Endothelial cell of umbilical vein (primary cell): Measurements from ENCODE around the gene CTLA4. TPM values are rescaled to one million over a fixed set of nuclear protein-coding genes. Genes with fewer than 3 reads are reported as not detected.

Experiments used
- BruUV-seq: library from RNA; stranded (reverse); fragments of 400-500 nt; replicated peaks from 2 replicates; lab custom pipeline; 2021; lab: Mats Ljungman, UMichigan
- CTCF ChIA-PET: fragments of 300-600, 350-600 bp; sonication (Branson Sonifier 250); formaldehyde crosslinking; loops from one replicate; lab custom pipeline; 2021; ENCODE audit warnings: antibody characterized with exemption, inconsistent platforms; lab: Charles Lee
- POLR2A ChIA-PET: fragments of 300-600, 350-600 bp; sonication (Branson Sonifier 250); formaldehyde crosslinking; loops from one replicate; lab custom pipeline; 2021; ENCODE audit warnings: antibody characterized with exemption, inconsistent platforms; lab: Charles Lee
- DNase-seq: peaks from one replicate; pipeline ENCODE4 v3.0.0-alpha.2; 2011; ENCODE audit warnings: low read depth, low spot score
- FAIRE-seq: peaks from 2 replicates; lab custom pipeline; 2011; peaks lifted over from hg19 to GRCh38; lab: Jason Lieb, UNC
- H2AFZ ChIP-seq: 2 replicates; pipeline ENCODE4 v1.6.0; 2012; ENCODE audit warnings: low read depth, low read length, control low read depth, inconsistent platforms
- H3K27ac ChIP-seq: 2 replicates; pipeline ENCODE4 v1.5.1; 2011; ENCODE audit warnings: low read depth, mild to moderate bottlenecking, control low read depth, low read length, moderate library complexity; ENCODE audit not compliant: insufficient read depth
- H3K27me3 ChIP-seq, 2 experiments: 2 replicates each; pipeline versions ENCODE4 v1.6.0 to v1.6.1; 2011; ENCODE audit warnings: low read length in 2 of 2, mixed read lengths in 1 of 2; ENCODE audit not compliant: control insufficient read depth in 2 of 2, insufficient read depth in 2 of 2
- H3K36me3 ChIP-seq, 2 experiments: 2 replicates in 1 of 2; 3 replicates in 1 of 2; pipeline ENCODE4 v1.5.1; 2011; ENCODE audit warnings: low read length in 2 of 2, mild to moderate bottlenecking in 1 of 2, moderate library complexity in 1 of 2; ENCODE audit not compliant: control insufficient read depth in 2 of 2, insufficient read depth in 2 of 2; ENCODE audit errors: extremely low read depth in 1 of 2
- H3K4me1 ChIP-seq: 3 replicates; pipeline ENCODE4 v1.5.1; 2011; ENCODE audit warnings: mild to moderate bottlenecking, low read length; ENCODE audit not compliant: control insufficient read depth, insufficient read depth; ENCODE audit errors: extremely low read depth
- H3K4me2 ChIP-seq: 2 replicates; pipeline ENCODE4 v1.6.1; 2011; ENCODE audit warnings: low read length, control low read depth, mixed read lengths; ENCODE audit not compliant: insufficient read depth
- H3K4me3 ChIP-seq, 3 experiments: fragments of 200-600 bp in 1 of 3; sonication (generic), shearing (Covaris generic) in 1 of 3; replicated peaks in 1 of 3; 2 replicates each; pipeline ENCODE4 v1.5.1; 2011 to 2016; ENCODE audit warnings: control low read depth in 3 of 3, low read length in 3 of 3, mild to moderate bottlenecking in 2 of 3, inconsistent platforms in 1 of 3, low read depth in 1 of 3, moderate library complexity in 1 of 3; ENCODE audit not compliant: insufficient read depth in 1 of 3
- H3K79me2 ChIP-seq: 2 replicates; pipeline ENCODE4 v1.6.0; 2012; ENCODE audit warnings: low read length, inconsistent platforms; ENCODE audit not compliant: control insufficient read depth, insufficient read depth
- H3K9ac ChIP-seq: replicated peaks from 2 replicates; pipeline ENCODE3; 2011; ENCODE audit warnings: low read length, control low read depth; ENCODE audit not compliant: insufficient read depth; ENCODE audit errors: extremely low read depth
- H3K9me1 ChIP-seq: replicated peaks from 3 replicates; pipeline ENCODE4 v1.6.0; 2011; ENCODE audit warnings: mild to moderate bottlenecking, low read length; ENCODE audit not compliant: control insufficient read depth, insufficient read depth; ENCODE audit errors: extremely low read depth
- H3K9me3 ChIP-seq: replicated peaks from 2 replicates; pipeline ENCODE4 v1.5.1; 2012; ENCODE audit warnings: low read length, inconsistent platforms; ENCODE audit not compliant: control insufficient read depth, insufficient read depth
- H4K20me1 ChIP-seq: replicated peaks from 2 replicates; pipeline ENCODE3; 2011; ENCODE audit warnings: mild to moderate bottlenecking, low read length; ENCODE audit not compliant: control insufficient read depth, insufficient read depth; ENCODE audit errors: extremely low read depth
- EZH2 ChIP-seq: IDR thresholded peaks from 2 replicates; pipeline ENCODE4 v1.6.1; 2012; ENCODE audit warnings: borderline replicate concordance, low read depth, mild to moderate bottlenecking, moderate library complexity, low read length, inconsistent platforms; ENCODE audit not compliant: severe bottlenecking
- FOS ChIP-seq: IDR thresholded peaks from 2 replicates; pipeline ENCODE4 v1.6.1; 2011; ENCODE audit warnings: mild to moderate bottlenecking, low read length, moderate library complexity, borderline replicate concordance; ENCODE audit not compliant: insufficient read depth
- GATA2 ChIP-seq: IDR thresholded peaks from 2 replicates; pipeline ENCODE4 v1.7.0; 2011; ENCODE audit warnings: low read depth, mild to moderate bottlenecking, moderate library complexity, mixed read lengths, low read length; ENCODE audit not compliant: insufficient read length, insufficient read depth
- JUN ChIP-seq: IDR thresholded peaks from 2 replicates; pipeline ENCODE4 v1.6.1; 2011; ENCODE audit warnings: borderline replicate concordance, low read depth; ENCODE audit not compliant: insufficient read length, insufficient read depth
- MYC ChIP-seq: IDR thresholded peaks from one replicate; pipeline ENCODE4 v1.6.1; 2011; ENCODE audit warnings: mild to moderate bottlenecking, low read depth, low read length
- POLR2A ChIP-seq: IDR thresholded peaks from 2 replicates; pipeline ENCODE4 v1.6.1; 2012; ENCODE audit warnings: low read depth, mild to moderate bottlenecking, control low read depth, low read length
- POLR2AphosphoS5 ChIP-seq: IDR thresholded peaks from 2 replicates; pipeline ENCODE4 v1.6.1; 2012; ENCODE audit warnings: low read depth, mild to moderate bottlenecking, control low read depth, low read length, moderate library complexity; ENCODE audit not compliant: insufficient read depth
- dilution Hi-C: fragments of 300-500 bp; cut with MboI; formaldehyde crosslinking; loops from one replicate; pipeline ENCODE4 v1.15.0; 2019; ENCODE audit warnings: low sequenced_read_pairs; ENCODE audit not compliant: extremely low pct_ligation_motif_present
- intact Hi-C: fragments of 100-400 bp; cut with micrococcal nuclease; formaldehyde crosslinking; loops from one replicate; pipeline ENCODE4 v1.10.0; 2022
- polyA plus RNA-seq, 4 experiments: library from polyadenylated mRNA; depleted of rRNA in 3 of 4; stranded (reverse) in 3 of 4; unstranded in 1 of 4; fragments of >200 nt; gene quantifications; 2 replicates each; pipeline versions ENCODE4 v1.2.1 to v1.2.3, GENCODE V29; 2011 to 2012; ENCODE audit warnings: missing spikeins in 1 of 4
- total RNA-seq: library from RNA; stranded (reverse); gene quantifications from 2 replicates; pipeline ENCODE4 v1.2.3, GENCODE V29; 2021
- TF ChIP-seq, protein P1 (sequence below): IDR thresholded peaks from 2 replicates; pipeline ENCODE4 v1.6.1; 2011; ENCODE audit not compliant: insufficient read depth, insufficient read length
- TF ChIP-seq, protein P2 (sequence below), 2 donors: IDR thresholded peaks; 1 replicate in 1 of 2; 2 replicates in 1 of 2; pipeline ENCODE4 v1.5.1; 2011; ENCODE audit warnings: low read length in 2 of 2, mild to moderate bottlenecking in 2 of 2, moderate library complexity in 2 of 2, control low read depth in 1 of 2, inconsistent platforms in 1 of 2, low read depth in 1 of 2; ENCODE audit not compliant: insufficient read depth in 1 of 2; ENCODE audit errors: extremely low read depth in 1 of 2

CTLA4 gene
- total and polyA plus RNA-seq, 2 donors (not counting 3 experiments of a cell fraction or from before 2014, with no cell fraction given) = not detected

DNA sequence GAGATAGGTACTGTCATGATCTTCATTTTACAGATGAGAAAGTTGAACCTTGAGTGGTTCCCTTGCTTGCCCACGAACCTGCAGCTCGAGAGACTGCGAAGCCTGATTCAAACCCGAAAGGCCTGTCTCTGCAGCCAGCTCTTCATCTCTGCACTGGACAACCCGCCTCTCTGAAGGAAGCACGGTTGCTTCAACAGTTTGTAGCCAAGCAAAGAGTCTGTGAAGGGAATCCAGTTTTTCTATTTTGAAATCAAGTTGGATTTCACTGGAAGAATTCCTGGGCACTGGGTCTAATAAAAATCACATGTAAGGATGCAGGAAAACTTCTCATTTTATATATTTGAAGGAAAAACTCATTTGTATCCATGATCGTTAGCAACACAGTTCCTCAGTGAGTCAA, 47.7 kb downstream of the CTLA4 start:
- TF ChIP-seq FOS (no peak), POLR2A (no peak)
- CTCF ChIA-PET = no interaction called here
- FAIRE-seq (no peak), DNase-seq (no peak)
- no peaks in the 10 kb centered on the region for H3K36me3 ChIP-seq
- dilution Hi-C loops = no loop called here
- intact Hi-C loops = no loop called here
- POLR2A ChIA-PET = no interaction called here
- H3K4me1 ChIP-seq = no peaks in the 10 kb centered on the region
- H3K9me1 ChIP-seq = no peaks in the 10 kb centered on the region
- no peak overlapping the region for H3K4me2 ChIP-seq
- H3K27me3 ChIP-seq = peaks cover 3 to 6% of the 10 kb centered on the region in 2 experiments
- H3K27ac ChIP-seq = no peak overlapping the region
- no TSS peak for BruUV-seq
- H2AFZ ChIP-seq = no peak overlapping the region
- H3K9ac ChIP-seq = no peak overlapping the region
- no peak overlapping the region for H3K4me3 ChIP-seq
- H3K9me3 ChIP-seq = no peaks in the 10 kb centered on the region
- H4K20me1 ChIP-seq = no peaks in the 10 kb centered on the region
- no peaks in the 10 kb centered on the region for H3K79me2 ChIP-seq

DNA sequence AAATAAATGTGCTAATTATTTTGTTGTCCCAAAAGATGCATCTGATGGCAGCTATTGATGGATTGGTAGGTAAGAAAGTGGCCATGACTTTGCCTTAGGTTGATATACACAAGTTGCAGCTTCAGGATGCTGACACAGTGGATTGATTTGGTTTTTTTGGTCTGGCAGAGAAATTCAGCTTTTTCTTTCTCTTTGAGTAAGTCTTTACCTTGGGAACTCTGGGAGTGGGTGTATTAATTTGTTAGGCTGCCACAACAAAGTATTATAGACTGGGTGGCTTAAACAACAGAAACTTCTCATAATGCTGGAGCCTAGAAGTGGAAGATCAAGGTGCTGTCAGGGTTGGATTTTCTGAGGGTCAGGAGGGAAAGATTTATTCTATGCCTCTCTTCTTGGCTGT, 49.2 kb downstream of the CTLA4 start:
- Histone ChIP-seq H3K9me3 (no peaks in the 10 kb centered on the region), H3K27me3 (peaks cover 3 to 6% of the 10 kb centered on the region in 2 experiments), H3K36me3 (no peaks in the 10 kb centered on the region), H3K4me1 (no peaks in the 10 kb centered on the region), H3K4me3 (no peak overlapping the region), H3K9me1 (no peaks in the 10 kb centered on the region), H2AFZ (no peak overlapping the region), H4K20me1 (no peaks in the 10 kb centered on the region), H3K4me2 (no peak overlapping the region), H3K79me2 (no peaks in the 10 kb centered on the region), H3K27ac (no peak overlapping the region), H3K9ac (no peak overlapping the region)
- no peak for FAIRE-seq
- TF ChIP-seq FOS = no peak
- TF ChIP-seq, protein P1, sequence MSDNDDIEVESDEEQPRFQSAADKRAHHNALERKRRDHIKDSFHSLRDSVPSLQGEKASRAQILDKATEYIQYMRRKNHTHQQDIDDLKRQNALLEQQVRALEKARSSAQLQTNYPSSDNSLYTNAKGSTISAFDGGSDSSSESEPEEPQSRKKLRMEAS = no peak
- TF ChIP-seq JUN = no peak
- TF ChIP-seq, protein P2, sequence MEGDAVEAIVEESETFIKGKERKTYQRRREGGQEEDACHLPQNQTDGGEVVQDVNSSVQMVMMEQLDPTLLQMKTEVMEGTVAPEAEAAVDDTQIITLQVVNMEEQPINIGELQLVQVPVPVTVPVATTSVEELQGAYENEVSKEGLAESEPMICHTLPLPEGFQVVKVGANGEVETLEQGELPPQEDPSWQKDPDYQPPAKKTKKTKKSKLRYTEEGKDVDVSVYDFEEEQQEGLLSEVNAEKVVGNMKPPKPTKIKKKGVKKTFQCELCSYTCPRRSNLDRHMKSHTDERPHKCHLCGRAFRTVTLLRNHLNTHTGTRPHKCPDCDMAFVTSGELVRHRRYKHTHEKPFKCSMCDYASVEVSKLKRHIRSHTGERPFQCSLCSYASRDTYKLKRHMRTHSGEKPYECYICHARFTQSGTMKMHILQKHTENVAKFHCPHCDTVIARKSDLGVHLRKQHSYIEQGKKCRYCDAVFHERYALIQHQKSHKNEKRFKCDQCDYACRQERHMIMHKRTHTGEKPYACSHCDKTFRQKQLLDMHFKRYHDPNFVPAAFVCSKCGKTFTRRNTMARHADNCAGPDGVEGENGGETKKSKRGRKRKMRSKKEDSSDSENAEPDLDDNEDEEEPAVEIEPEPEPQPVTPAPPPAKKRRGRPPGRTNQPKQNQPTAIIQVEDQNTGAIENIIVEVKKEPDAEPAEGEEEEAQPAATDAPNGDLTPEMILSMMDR (IDR thresholded peaks at IDR 0.05; ENCODE audit: extremely low read depth in 1 of 2, insufficient read depth in 1 of 2, low read depth in 1 of 2, low read length in 2 of 2) = no peak
- TF ChIP-seq POLR2AphosphoS5 = no peak
- no peak for TF ChIP-seq EZH2
- no peak for TF ChIP-seq POLR2A
- TF ChIP-seq MYC = no peak
- TF ChIP-seq GATA2 = no peak
- intact Hi-C loops = no loop called here
- POLR2A ChIA-PET = no interaction called here
- dilution Hi-C loops = no loop called here
- DNase-seq = no peak
- CTCF ChIA-PET = interaction anchor here (1.6 kb wide), 1 partner anchor 8 kb away, joined by 3 read pairs; no protein-coding TSS in a partner anchor
- BruUV-seq = no TSS peak
